Measurements from ENCODE around the gene MKLN1.

- TF ChIP-seq CTCF (conservative IDR thresholded peaks at IDR 0.05) = no peak
- TF ChIP-seq EZH2 (IDR thresholded peaks at IDR 0.05; ENCODE audit: low read depth) = no peak
These were observed 2.4 kb upstream of the MKLN1 start for GRCh38 chr7:131325179-131325840.
